ENCODE measurements around the gene MRPL42. TPM values are rescaled to one million over a fixed set of nuclear protein-coding genes. Genes with fewer than 3 reads are reported as not detected.

MRPL42 gene
- polyA plus RNA-seq, 1 donor (not counting 4 experiments of a cell fraction or from before 2014, with no cell fraction given), result 110 TPM

DNA sequence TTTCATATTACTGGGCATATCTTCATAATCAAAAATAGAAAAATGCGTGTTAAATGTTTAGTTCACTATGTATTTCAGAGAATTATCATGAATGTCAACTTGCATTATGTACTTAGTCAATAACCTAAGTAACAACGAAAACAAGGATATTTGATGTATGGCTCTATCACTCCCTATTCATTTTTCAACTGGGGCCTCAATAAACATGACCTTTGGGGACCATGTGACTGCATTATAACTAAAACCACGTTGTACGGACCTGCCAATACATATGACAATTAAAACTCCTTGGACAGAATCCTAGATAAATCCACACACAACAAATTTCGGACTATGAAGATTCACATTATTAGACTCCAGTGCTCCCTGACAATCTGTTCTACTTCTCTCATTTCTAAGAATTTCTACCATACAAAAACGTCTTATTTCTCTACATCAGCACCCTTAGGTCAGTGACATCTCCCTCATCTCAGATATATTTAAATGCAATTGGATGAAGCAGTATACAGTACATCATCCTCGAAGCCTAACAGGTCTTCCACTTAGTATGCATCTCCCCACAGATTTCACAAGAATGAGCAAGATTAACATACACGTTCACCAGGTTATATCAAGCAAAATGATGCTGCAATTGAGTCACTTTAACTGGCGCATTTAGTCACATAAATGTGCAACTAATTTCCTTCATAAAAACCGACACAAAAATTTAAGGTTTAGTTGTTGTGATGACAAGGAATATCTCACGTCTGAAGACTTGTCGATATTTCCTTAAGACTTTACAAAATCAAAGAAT, 27.1 kb upstream of the MRPL42 start:
- Histone ChIP-seq H3K4me1 (ENCODE audit: control insufficient read depth, extremely low read depth, insufficient read depth, low read length) (peaks cover 35% of the 10 kb centered on the region), H3K9me3 (ENCODE audit: control insufficient read depth, low read depth, low read length) (no peaks in the 10 kb centered on the region), H3K36me3 (ENCODE audit: control insufficient read depth in 2 of 2, extremely low read depth in 1 of 2, insufficient read depth in 2 of 2, low read length in 2 of 2) (peaks cover 0 to 3% of the 10 kb centered on the region in 2 experiments), H3K27me3 (ENCODE audit: control insufficient read depth, extremely low read depth, insufficient read depth, low read length) (no peaks in the 10 kb centered on the region), H3K9ac (ENCODE audit: control insufficient read depth, extremely low read depth, insufficient read depth, low read length) (peak overlapping the region; percentile 86), H3K27ac (ENCODE audit: control insufficient read depth, insufficient read depth, low read length) (peak overlapping the region; percentile 87), H3K4me2 (ENCODE audit: control insufficient read depth, extremely low read depth, insufficient read depth, low read depth, low read length) (peak overlapping the region; percentile 93), H4K20me1 (ENCODE audit: control insufficient read depth, extremely low read depth, insufficient read depth, low read length) (peaks cover 42% of the 10 kb centered on the region), H3K4me3 (ENCODE audit: control insufficient read depth in 2 of 3, extremely low read depth in 1 of 3, insufficient read depth in 2 of 3, low read depth in 1 of 3, low read length in 3 of 3) (peak overlapping the region; percentile 87 to 97 (median 96)), H2AFZ (ENCODE audit: control insufficient read depth, low read length) (no peak overlapping the region), H3K9me1 (ENCODE audit: control insufficient read depth, extremely low read depth, insufficient read depth, low read length) (peaks cover 2% of the 10 kb centered on the region), H3K79me2 (ENCODE audit: control insufficient read depth, insufficient read depth, low read length) (peaks cover 65% of the 10 kb centered on the region)
- no peak for TF ChIP-seq EZH2 (IDR thresholded peaks at IDR 0.05; ENCODE audit: low read length)
- DNase-seq (ENCODE audit: low read depth, low spot score) (no peak), FAIRE-seq (no peak)
- dilution Hi-C loops (cut with MboI; ENCODE audit: extremely low pct_ligation_motif_present, low sequenced_read_pairs), result no loop called here

DNA sequence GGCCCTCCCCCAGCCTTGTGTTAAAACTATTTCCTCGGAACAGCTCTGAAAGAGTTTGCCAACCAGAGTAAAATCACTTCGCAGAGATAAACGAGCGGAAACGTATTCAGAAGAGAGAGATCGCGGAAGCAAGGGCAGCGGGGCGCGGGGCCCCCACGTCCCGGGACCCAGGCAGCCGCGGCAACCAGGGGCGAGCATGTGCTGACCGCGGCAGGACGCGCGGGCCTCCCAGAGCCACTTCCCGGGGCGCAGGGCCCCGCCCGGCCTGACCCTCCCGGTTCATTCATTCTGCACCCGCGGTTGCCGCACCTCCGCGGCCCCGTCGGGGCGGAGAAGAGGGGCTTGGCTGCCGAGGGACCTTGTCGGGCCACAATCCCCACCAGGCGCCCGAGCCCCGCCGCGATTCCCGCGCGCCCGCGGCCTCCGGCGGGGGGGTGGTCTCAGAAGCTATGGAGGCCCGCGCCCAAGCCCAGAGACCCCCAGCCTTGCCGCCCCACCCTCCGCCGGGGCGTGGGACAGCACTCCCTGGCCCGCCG, 26.2 kb upstream of the MRPL42 start:
- peak overlapping the region; percentile 87 for H3K27ac ChIP-seq (ENCODE audit: control insufficient read depth, insufficient read depth, low read length)
- H3K27me3 ChIP-seq (ENCODE audit: control insufficient read depth, extremely low read depth, insufficient read depth, low read length), result no peaks in the 10 kb centered on the region
- peak overlapping the region; percentile 93 for H3K4me2 ChIP-seq (ENCODE audit: control insufficient read depth, extremely low read depth, insufficient read depth, low read depth, low read length)
- DNase-seq (ENCODE audit: low read depth, low spot score) (no peak), FAIRE-seq (no peak)
- no peaks in the 10 kb centered on the region for H3K9me3 ChIP-seq (ENCODE audit: control insufficient read depth, low read depth, low read length)
- dilution Hi-C loops (cut with MboI; ENCODE audit: extremely low pct_ligation_motif_present, low sequenced_read_pairs), result no loop called here
- peaks cover 35% of the 10 kb centered on the region for H3K4me1 ChIP-seq (ENCODE audit: control insufficient read depth, extremely low read depth, insufficient read depth, low read length)
- peaks cover 56% of the 10 kb centered on the region for H3K79me2 ChIP-seq (ENCODE audit: control insufficient read depth, insufficient read depth, low read length)
- H3K36me3 ChIP-seq (ENCODE audit: control insufficient read depth in 2 of 2, extremely low read depth in 1 of 2, insufficient read depth in 2 of 2, low read length in 2 of 2), result peaks cover 0 to 3% of the 10 kb centered on the region in 2 experiments
- H4K20me1 ChIP-seq (ENCODE audit: control insufficient read depth, extremely low read depth, insufficient read depth, low read length), result peaks cover 34% of the 10 kb centered on the region
- H3K9ac ChIP-seq (ENCODE audit: control insufficient read depth, extremely low read depth, insufficient read depth, low read length), result peak overlapping the region; percentile 86
- peaks cover 2% of the 10 kb centered on the region for H3K9me1 ChIP-seq (ENCODE audit: control insufficient read depth, extremely low read depth, insufficient read depth, low read length)
- TF ChIP-seq CTCF (optimal IDR thresholded peaks at IDR 0.05 in 1 of 3, IDR thresholded peaks at IDR 0.05 in 1 of 3, conservative IDR thresholded peaks at IDR 0.05 in 1 of 3; ENCODE audit: extremely low read depth in 1 of 3, insufficient read depth in 2 of 3, low read length in 3 of 3), result no peak
- no peak for TF ChIP-seq EZH2 (IDR thresholded peaks at IDR 0.05; ENCODE audit: low read length)
- peak overlapping the region; percentile 87 to 97 (median 96) for H3K4me3 ChIP-seq (ENCODE audit: control insufficient read depth in 2 of 3, extremely low read depth in 1 of 3, insufficient read depth in 2 of 3, low read depth in 1 of 3, low read length in 3 of 3)
- no peak overlapping the region for H2AFZ ChIP-seq (ENCODE audit: control insufficient read depth, low read length)

Measured in keratinocyte (primary cell).